Stimulated activated CD8-positive, alpha-beta memory T cell treated with anti-CD3 and anti-CD28 coated beads, Interleukin-15, amount 100 ng/mL, for 1 hour (primary cell): ENCODE data around the gene ATP1A4.
A peak's percentile ranks its signal among the peaks of the same experiment; 100 is the strongest.

Experiments used
- DNase-seq: peaks from one replicate; pipeline ENCODE4 v3.0.0-alpha.2; 2020; ENCODE audit warnings: low read depth

Gene ATP1A4

GRCh38 chr1:160177231-160177630 is 25.8 kb downstream of the ATP1A4 start:
- no peak for DNase-seq

DNA sequence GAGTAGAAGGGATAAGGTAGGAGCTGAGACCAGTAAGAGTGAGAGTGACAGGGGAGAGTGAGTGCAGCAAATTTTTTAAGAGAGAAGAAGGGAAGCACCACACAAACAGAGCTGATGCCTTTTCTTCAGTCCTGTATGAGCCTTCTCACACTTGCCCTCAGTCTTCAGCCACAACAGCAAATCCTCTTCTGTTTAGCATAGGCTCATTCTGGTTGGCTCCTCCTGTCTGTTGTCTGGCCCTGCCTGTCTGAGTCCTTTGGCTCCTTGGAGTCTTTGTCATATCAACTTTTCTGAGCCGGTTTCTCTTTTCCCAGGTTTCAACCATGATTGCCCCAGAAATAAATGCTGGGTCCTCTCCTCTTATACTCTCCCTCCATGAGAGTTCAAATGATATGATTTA is 26.3 kb downstream of the ATP1A4 start:
- DNase-seq: no peak

DNA sequence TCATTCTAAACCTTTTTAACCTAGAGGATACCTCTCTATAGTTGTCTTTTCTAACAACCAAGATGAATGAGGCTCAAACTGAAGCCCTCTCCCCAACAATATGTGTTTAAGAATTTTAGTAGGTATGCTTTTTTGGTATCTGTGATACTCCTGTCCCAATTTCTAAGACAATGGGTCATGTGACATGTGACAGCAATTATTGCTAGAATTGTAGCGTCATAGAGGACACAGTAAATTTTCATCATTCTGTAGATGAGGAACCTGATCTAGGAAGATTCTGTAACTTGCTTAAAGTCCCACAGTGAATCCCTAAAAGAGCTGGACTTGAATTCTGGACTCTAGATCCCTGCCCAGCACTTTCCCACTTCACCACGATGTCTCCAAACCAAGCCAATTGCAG is 27.3 kb downstream of the ATP1A4 start:
- DNase-seq: no peak

GRCh38 chr1:160179336-160179735 is 27.9 kb downstream of the ATP1A4 start:
- DNase-seq: no peak

DNA sequence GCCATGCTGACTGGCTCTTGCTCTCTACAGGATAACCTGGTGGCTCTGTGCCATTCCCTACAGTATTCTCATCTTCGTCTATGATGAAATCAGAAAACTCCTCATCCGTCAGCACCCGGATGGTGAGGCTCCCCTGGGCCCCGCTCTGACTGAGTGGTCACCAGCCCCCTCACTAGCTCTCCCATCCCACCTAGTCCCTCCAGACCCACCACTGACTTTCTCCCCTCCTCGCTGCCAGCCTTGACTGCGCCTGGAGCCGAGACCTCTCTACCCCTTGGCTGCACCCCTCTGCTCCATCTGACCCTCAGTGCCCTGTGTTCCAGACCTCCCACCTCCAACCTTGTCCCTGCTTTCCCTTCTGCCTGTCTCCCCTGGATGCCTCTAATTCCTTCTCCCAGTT is 34.8 kb downstream of the ATP1A4 start:
- DNase-seq: no peak

DNA sequence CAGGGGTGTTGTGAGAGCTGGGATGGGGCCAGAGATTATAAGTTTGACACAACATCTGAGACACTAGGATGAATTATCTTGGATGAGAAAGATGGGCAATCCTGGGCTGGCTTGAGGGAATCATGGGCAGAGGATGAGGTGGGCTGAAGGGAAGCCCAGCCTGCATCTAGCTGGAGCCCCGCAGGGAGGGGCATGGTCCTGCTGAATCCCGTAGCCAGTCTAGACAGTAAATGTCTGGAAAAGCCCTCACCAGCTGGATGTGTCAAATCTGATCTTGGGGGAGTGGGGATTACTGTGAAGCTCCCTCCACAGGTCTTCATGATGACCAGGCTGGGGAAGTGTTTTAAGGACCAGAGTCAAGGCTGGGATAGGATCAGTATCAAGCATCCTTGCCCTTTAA is 35.3 kb downstream of the ATP1A4 start:
- DNase-seq: no peak

- no peak for DNase-seq
Measured at GRCh38 chr1:160187407-160187806, 36.0 kb downstream of the ATP1A4 start.

DNA sequence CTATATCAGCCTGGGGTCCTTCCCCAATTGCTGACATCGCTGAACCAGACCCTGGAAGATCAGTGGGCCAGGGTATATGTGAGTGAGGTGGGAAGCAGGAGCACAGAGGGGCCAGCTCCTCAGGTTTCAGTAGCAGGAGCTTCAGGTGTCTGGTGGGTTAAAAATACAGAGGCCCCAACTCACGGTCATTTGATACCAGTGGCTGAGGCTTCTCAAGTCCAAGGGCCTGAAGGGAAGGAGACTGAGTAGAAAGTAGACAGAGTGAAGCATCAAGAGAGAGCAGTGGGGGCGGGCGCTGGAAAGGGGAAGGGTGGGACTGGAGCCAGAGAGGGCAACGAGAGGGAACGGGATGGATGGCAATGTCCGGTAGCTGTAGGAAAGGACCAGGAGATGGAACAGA is 36.9 kb downstream of the ATP1A4 start:
- no peak for DNase-seq

DNA sequence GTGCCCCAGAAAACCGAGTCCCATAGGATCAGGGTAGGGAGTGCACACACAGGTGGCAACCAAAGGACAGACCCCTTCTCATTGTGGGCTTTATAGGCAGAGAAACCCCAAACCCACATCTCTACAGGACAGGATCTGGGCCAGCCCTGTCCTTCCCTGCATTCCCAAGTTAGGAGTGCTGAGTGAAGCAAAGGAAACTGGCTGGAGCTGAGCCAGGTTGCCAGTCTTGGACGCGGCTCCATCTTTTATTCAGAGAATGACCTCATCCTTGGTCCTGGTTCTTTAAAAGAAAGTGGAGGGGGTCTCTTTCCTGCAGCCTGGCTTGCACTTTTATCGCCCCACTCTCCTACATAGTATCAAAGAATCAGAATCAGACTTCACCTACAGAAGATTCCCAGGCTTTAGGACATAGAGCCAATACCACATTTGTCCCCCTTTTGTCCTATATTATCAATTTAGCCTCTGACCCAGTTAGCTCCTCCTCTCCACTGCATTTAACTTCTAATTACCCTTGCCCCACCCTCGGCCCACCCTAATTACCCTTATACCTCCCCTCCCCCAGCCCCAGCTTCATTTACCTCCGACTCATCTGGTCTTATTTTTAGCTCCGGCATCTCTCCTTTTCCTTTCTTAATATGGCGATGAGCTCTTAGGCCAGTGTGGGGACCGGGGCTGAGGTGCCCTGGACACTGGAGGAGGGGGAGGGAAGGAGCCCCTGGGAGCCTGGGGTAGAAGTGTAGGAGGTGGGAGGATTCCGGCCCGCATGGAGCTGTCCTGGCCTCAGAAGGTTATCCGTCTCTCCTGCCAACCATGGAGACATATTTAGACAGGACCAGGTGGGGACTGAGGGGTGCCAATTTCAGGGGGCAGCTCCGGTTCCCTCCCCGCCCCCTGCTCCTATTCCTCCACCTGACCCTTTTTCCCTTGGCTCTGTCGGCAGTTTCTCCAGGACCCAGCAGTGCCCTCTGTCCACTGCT is 38.5 kb downstream of the ATP1A4 start, which contains the start of gene CASQ1:
Gene CASQ1 (plus strand): TSS at position 927 of the 977 bp plus-strand sequence. CDS start 177 bp downstream, outside the sequence.
- no peak for DNase-seq

GRCh38 chr1:160191756-160192155 is 40.4 kb downstream of the ATP1A4 start:
- no peak for DNase-seq

GRCh38 chr1:160192234-160192633 is 40.8 kb downstream of the ATP1A4 start:
- no peak for DNase-seq

GRCh38 chr1:160193091-160193819 is 41.9 kb downstream of the ATP1A4 start:
- peak; percentile 71 for DNase-seq

DNA sequence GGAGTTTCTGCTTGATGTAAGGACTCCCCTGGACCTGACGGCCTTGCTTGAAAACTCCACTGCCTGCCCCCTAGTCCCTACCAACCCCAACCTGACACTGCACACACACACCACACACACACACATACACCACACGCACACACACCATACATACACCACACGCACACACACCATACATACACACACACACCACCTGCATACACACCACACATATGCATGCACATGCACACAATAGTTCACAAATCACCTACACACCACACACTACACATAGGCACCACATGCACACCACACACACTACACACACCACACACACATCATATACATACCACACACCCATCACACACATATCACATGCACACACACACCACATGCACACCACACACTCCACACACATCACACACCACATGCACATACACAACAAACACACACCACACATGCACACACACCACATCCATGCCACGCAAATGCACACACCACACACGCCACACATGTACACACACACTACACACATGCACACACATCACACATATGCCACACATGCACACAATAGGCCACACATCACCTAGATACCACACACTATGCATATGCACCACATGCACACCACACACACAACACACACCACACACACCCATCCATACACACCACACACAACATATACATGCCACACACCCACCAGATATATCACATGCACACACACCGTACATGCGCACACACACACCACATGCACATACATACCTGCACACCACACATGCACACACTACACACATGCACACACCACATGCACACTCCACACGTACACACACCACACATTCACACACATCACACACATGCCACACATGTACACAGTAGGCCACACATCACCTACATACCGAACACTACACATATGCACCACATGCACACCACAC is 42.7 kb downstream of the ATP1A4 start:
- DNase-seq: no peak

DNA sequence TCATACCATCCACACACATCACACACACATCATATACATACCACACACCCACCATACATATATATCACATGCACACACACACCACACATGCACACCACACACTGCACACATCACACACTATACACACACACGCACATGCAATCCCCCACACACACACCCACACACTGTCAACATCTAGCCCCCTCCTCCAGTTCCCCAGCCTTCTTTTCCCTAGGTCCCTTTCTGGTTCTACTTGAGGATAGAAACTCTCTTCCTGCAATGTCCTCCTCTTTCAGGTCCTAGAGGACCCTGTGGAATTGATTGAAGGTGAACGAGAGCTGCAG is 43.3 kb downstream of the ATP1A4 start:
- no peak for DNase-seq

DNA sequence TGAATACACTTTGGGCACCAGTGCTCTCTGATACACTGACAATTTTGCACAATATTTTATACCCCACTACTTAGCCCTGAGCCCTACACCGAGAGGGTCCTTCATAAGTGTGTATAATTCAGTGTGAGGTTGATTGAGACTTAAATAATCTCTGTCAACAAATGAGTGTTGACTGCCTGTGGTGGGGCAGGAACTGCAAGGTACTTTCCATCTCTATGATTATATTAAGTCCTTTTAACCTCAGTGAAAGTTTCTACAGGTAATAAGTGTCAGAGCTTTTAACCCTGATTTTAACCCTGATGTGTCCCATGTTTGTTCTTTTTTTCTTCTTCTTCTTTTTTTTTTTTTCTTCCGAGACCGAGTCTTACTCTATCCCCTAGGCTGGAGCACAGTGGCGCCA is 44.7 kb downstream of the ATP1A4 start:
- no peak for DNase-seq

GRCh38 chr1:160197231-160197630 is 45.8 kb downstream of the ATP1A4 start:
- no peak for DNase-seq

DNA sequence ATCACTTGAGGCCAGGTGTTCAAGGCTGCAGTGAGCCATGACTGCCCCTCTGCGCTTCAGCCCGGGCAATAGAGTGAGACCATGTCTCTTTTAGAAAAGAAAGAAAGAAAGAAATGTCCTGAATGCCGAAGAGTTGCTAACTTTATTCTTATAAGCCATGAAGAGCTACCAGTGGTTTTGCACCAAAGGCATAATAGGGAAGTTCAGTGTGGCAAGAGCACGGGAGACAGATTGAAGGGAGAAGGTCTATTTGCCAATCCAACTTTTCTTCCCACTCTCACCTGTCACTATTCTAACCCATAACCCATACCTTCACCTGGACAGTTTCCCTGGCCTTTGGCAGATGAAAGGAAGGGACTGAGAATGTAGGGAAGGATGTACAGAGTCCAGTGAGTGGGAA is 49.4 kb downstream of the ATP1A4 start:
- no peak for DNase-seq

GRCh38 chr1:160204526-160205241 is 53.3 kb downstream of the ATP1A4 start:
- no peak for DNase-seq

DNA sequence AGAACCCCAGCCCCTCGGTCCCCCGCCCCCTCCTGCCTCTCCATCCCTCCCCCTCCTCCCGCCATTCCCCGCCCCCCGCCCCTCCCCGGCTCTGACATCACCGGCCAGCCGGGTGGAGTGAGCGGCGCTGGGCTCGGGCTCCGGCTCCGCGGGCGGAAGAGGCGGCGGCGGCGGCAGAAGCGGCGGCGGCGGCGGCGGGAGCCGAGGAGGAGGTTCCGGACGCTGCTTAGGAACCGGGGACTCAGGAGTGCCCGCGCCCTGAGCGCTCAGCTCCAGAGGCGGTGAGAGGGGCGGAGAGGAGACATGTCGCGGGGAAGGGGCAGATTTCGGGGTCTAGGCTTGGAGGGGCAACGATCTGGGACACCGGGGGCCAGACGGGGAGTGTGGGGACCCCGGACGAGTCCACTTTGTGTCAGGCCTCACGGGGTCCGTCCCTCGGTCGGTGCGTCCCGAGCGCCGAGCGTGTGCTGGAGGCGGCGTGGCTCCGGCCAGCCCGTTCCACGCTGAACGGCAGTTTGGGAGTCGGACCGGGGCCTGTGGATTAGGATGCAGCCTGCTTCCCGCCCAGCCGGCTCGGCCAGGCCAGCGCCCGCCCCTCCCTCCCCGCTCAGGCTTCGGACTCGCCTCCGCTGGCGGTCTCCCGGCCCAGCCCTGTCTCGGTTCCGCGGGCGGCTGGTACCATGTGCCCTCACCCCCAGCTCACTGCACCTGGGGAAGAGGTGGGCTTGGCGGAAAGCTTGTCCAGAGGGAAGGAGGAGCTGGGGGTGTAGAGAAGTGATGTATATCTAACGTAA is 54.0 kb downstream of the ATP1A4 start, which contains the start of gene PEA15:
Gene PEA15 (plus strand): TSS at position 143 of the 794 bp plus-strand sequence. CDS start 6,161 bp downstream, outside the sequence.
- DNase-seq: peak; percentile 35

DNA sequence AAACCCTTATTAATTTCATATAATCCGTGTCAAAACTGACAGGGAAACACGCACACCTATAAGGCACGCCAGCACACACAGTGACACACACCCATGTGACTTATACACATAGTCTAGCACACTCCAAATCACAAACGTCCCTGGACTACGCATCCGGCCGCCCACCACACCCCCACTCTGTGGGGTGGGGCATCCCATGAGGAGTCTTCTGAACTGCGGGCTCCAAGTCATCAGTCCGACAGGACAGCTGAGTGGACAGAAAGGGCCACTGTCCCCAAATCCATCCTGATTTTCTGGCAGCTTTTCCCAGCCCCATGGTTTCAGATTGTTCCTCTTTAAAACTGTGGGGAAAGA is 54.6 kb downstream of the ATP1A4 start:
- no peak for DNase-seq
